Lower leg skin (tissue), 4 donors: Measurements from ENCODE around the gene PDSS1. TPM values are rescaled to one million over a fixed set of nuclear protein-coding genes. Genes with fewer than 3 reads are reported as not detected.

Experiments
- DNase-seq, 2 donors: peaks; one replicate each; pipeline ENCODE4 v3.0.0-alpha.2; 2019; ENCODE audit warnings: low spot score in 2 of 2
- H3K4me3 ChIP-seq: fragments of 200-600 bp; sonication (generic); 2 replicates; pipeline ENCODE4 v1.5.1; 2017; ENCODE audit warnings: mild to moderate bottlenecking, low read depth; ENCODE audit not compliant: poor library complexity, severe bottlenecking
- CTCF ChIP-seq, 3 donors: fragments of 450-650 bp; IDR thresholded peaks; one replicate each; pipeline ENCODE4 v1.5.1; 2016; ENCODE audit warnings: antibody characterized with exemption in 3 of 3, mild to moderate bottlenecking in 3 of 3, moderate library complexity in 2 of 3
- POLR2A ChIP-seq, 2 donors: fragments of 450-650 bp; IDR thresholded peaks; one replicate each; pipeline ENCODE4 v1.6.1; 2016 to 2017; ENCODE audit warnings: antibody characterized with exemption in 2 of 2, mild to moderate bottlenecking in 1 of 2, moderate library complexity in 1 of 2
- whole genome bisulfite sequencing, 2 donors: methylation state at CpG; one replicate each; pipeline ENCODE4 v1.1.5; 2018; 5-methylcytosine and 5-hydroxymethylcytosine counted together
- intact Hi-C: fragments of 100-400 bp; cut with DNase I; formaldehyde crosslinking; loops from one replicate; pipeline ENCODE4 v1.15.0; 2023; ENCODE audit warnings: low total_unique reads
- total RNA-seq, 4 donors: library from RNA; depleted of rRNA; stranded (reverse); fragments of >200 nt; gene quantifications; one replicate each; pipeline ENCODE4 v1.1.0, GENCODE V29; 2016

Gene PDSS1
- total RNA-seq, 4 donors from 2014 or later = 1.4 to 4.7 (median 2.7) TPM

GRCh38 chr10:26738301-26738911 lies 40.9 kb downstream of the PDSS1 start:
- H3K4me3 ChIP-seq = no peak overlapping the region
- WGBS, 2 donors = 77 to 83% methylated on average over 5 of the region's 5 CpGs
- TF ChIP-seq CTCF (IDR thresholded peaks at IDR 0.05) (no peak), POLR2A (IDR thresholded peaks at IDR 0.05) (no peak)
- no peak for DNase-seq
- intact Hi-C loops = no loop called here

- TF ChIP-seq POLR2A (IDR thresholded peaks at IDR 0.05) = no peak
- no peak for TF ChIP-seq CTCF (IDR thresholded peaks at IDR 0.05)
- intact Hi-C loops = no loop called here
- no peak overlapping the region for H3K4me3 ChIP-seq
- WGBS, 2 donors = 70 to 71% methylated on average over 6 of the region's 6 CpGs
- no peak for DNase-seq
These were observed 41.6 kb downstream of the PDSS1 start for GRCh38 chr10:26739071-26739631.

GRCh38 chr10:26741368-26741767 lies 43.9 kb downstream of the PDSS1 start:
- H3K4me3 ChIP-seq = no peak overlapping the region
- DNase-seq = no peak
- no peak for TF ChIP-seq CTCF (IDR thresholded peaks at IDR 0.05)
- TF ChIP-seq POLR2A (IDR thresholded peaks at IDR 0.05) = no peak
- intact Hi-C loops = loop anchor here (5.0 kb wide), 1 partner anchor 1579 kb away; no protein-coding TSS in a partner anchor
- WGBS, 2 donors = 100% methylated on average over 4 of the region's 4 CpGs

- no peak for DNase-seq
- 85 to 87% methylated on average over 2 of the region's 2 CpGs for WGBS, 2 donors
- intact Hi-C loops = loop anchor here (5.0 kb wide), 1 partner anchor 1581 kb away; no protein-coding TSS in a partner anchor
- TF ChIP-seq CTCF (IDR thresholded peaks at IDR 0.05) (no peak), POLR2A (IDR thresholded peaks at IDR 0.05) (no peak)
- no peak overlapping the region for H3K4me3 ChIP-seq
These were observed 45.6 kb downstream of the PDSS1 start for GRCh38 chr10:26743091-26743490.

GRCh38 chr10:26743841-26744240 lies 46.3 kb downstream of the PDSS1 start:
- WGBS, 2 donors = 74 to 85% methylated on average over 1 of the region's 1 CpG
- DNase-seq = no peak
- intact Hi-C loops = loop anchor here (5.0 kb wide), 1 partner anchor 1582 kb away; no protein-coding TSS in a partner anchor
- TF ChIP-seq CTCF (IDR thresholded peaks at IDR 0.05) = no peak
- TF ChIP-seq POLR2A (IDR thresholded peaks at IDR 0.05) = no peak
- H3K4me3 ChIP-seq = no peak overlapping the region
